PC-9 (cell line): ENCODE data around the gene RTN3. TPM values are rescaled to one million over a fixed set of nuclear protein-coding genes. Genes with fewer than 3 reads are reported as not detected.
A peak's percentile ranks its signal among the peaks of the same experiment; 100 is the strongest.

ENCODE experiments used
- BruUV-seq: library from RNA; stranded (reverse); fragments of 400-500 nt; replicated peaks from 2 replicates; lab custom pipeline; 2021; lab: Mats Ljungman, UMichigan
- CTCF ChIA-PET: fragments of 300-600 bp; sonication (Branson Sonifier 250); formaldehyde crosslinking; loops from one replicate; lab custom pipeline; 2022; ENCODE audit warnings: antibody characterized with exemption; lab: Charles Lee
- POLR2A ChIA-PET: fragments of 300-600 bp; sonication (Branson Sonifier 250); formaldehyde crosslinking; loops from one replicate; lab custom pipeline; 2022; ENCODE audit warnings: antibody characterized with exemption; ENCODE audit not compliant: unreplicated experiment; lab: Charles Lee
- DNase-seq, 2 experiments: peaks; one replicate each; pipeline versions ENCODE4 v3.0.0 to v3.0.0-alpha.2; 2015 to 2022; ENCODE audit warnings: mixed read lengths in 1 of 2
- H2AFZ ChIP-seq: fragments of 200-600 bp; sonication (generic); 2 replicates; pipeline ENCODE4 v1.8.1; 2017; ENCODE audit warnings: antibody characterized with exemption
- H3F3A ChIP-seq: fragments of 200-600 bp; sonication (generic); 2 replicates; pipeline ENCODE4 v1.8.1; 2017; ENCODE audit warnings: antibody characterized with exemption, mild to moderate bottlenecking, low read depth; ENCODE audit not compliant: insufficient read depth
- H3K27ac ChIP-seq: fragments of 200-600 bp; sonication (generic); 2 replicates; pipeline ENCODE4 v1.6.1; 2016; ENCODE audit warnings: mixed run types
- H3K27me3 ChIP-seq: fragments of 200-600 bp; sonication (generic); 2 replicates; pipeline ENCODE4 v1.6.1; 2016; ENCODE audit warnings: low read depth, mixed run types; ENCODE audit not compliant: insufficient read depth
- H3K36me3 ChIP-seq: fragments of 200-600 bp; sonication (generic); 2 replicates; pipeline ENCODE4 v1.6.1; 2016; ENCODE audit warnings: low read depth, mixed run types
- H3K4me1 ChIP-seq: fragments of 200-600 bp; sonication (generic); replicated peaks from 2 replicates; pipeline ENCODE4 v1.6.1; 2016; ENCODE audit warnings: mixed run types; ENCODE audit not compliant: insufficient read depth
- H3K4me2 ChIP-seq: fragments of 200-600 bp; sonication (generic); 2 replicates; pipeline ENCODE4 v1.6.1; 2017; ENCODE audit warnings: mixed run types
- H3K4me3 ChIP-seq: fragments of 200-600 bp; sonication (generic); 2 replicates; pipeline ENCODE4 v1.6.1; 2016; ENCODE audit warnings: mixed run types
- H3K79me2 ChIP-seq: fragments of 200-600 bp; sonication (generic); 2 replicates; pipeline ENCODE4 v1.6.1; 2017; ENCODE audit warnings: low read depth, mixed run types
- H3K9me2 ChIP-seq: fragments of 200-600 bp; sonication (generic); 2 replicates; pipeline ENCODE4 v1.8.1; 2017; ENCODE audit warnings: mild to moderate bottlenecking; ENCODE audit not compliant: insufficient read depth
- H3K9me3 ChIP-seq: fragments of 200-600 bp; sonication (generic); 2 replicates; pipeline ENCODE4 v1.8.1; 2016; ENCODE audit warnings: low read depth; ENCODE audit not compliant: insufficient read depth
- H4K20me1 ChIP-seq: fragments of 200-600 bp; sonication (generic); 2 replicates; pipeline ENCODE4 v1.8.1; 2017; ENCODE audit not compliant: insufficient read depth
- CTCF ChIP-seq: fragments of 200-600 bp; sonication (generic); conservative IDR thresholded peaks from 2 replicates; pipeline ENCODE4 v1.6.1; 2017; ENCODE audit warnings: mixed run types, antibody characterized with exemption, mild to moderate bottlenecking, moderate library complexity
- EZH2 ChIP-seq: fragments of 200-600 bp; sonication (generic); IDR thresholded peaks from 2 replicates; pipeline ENCODE4 v1.8.0; 2017; ENCODE audit warnings: antibody characterized with exemption, low read depth
- intact Hi-C: fragments of 100-400 bp; cut with micrococcal nuclease; formaldehyde crosslinking; loops from one replicate; pipeline ENCODE4 v1.10.0; 2022; ENCODE audit not compliant: unreplicated experiment
- total RNA-seq: library from RNA; stranded (reverse); gene quantifications from 2 replicates; pipeline ENCODE4 v1.2.3, GENCODE V29; 2021

RTN3 gene
- total RNA-seq, 1 experiment from 2014 or later: 279 TPM

- Histone ChIP-seq H3K4me1 (0 out of 2 replicates have a peak, but pooled peaks cover 3% of the 10 kb centered on the region), H3K4me2 (peak overlapping the region; percentile 8; the same call in 1 of the 2 replicates), H3K27me3 (no peaks in the 10 kb centered on the region), H3K9me3 (no peaks in the 10 kb centered on the region), H3K36me3 (no peaks in the 10 kb centered on the region), H3K79me2 (peaks cover 27% of the 10 kb centered on the region), H3K4me3 (no peak overlapping the region), H2AFZ (no peak overlapping the region), H3K9me2 (no peaks in the 10 kb centered on the region), H4K20me1 (peaks cover 7% of the 10 kb centered on the region), H3K27ac (peak overlapping the region; percentile 18; the same call in 1 of the 2 replicates), H3F3A (peaks cover 21% of the 10 kb centered on the region)
- intact Hi-C loops: loop anchor here (5.0 kb wide), 3 partner anchors 67 to 262 kb away; partner anchors contain the start of gene ATL3
- ChIA-PET POLR2A (interaction anchor here (0.6 to 0.7 kb wide), 2 partner anchors 10 to 40 kb away, joined by 5 to 6 read pairs; no protein-coding TSS in a partner anchor), CTCF (interaction anchor here (0.6 to 1.1 kb wide), 5 partner anchors 10 to 833 kb away, joined by 3 to 5 read pairs (median 4); partner anchors contain the start of gene ATL3)
- TF ChIP-seq CTCF (peak; percentile 99), EZH2 (no peak)
- no TSS peak for BruUV-seq
- DNase-seq: peak; percentile 67 to 73
These were observed 57.5 kb downstream of the RTN3 start for GRCh38 chr11:63738720-63739360.

GRCh38 chr11:63745304-63746170 is 64.2 kb downstream of the RTN3 start:
- peaks cover 36% of the 10 kb centered on the region for H4K20me1 ChIP-seq
- no peaks in the 10 kb centered on the region; the same call in 1 of the 2 replicates for H3F3A ChIP-seq
- no peaks in the 10 kb centered on the region for H3K27me3 ChIP-seq
- 0 out of 2 replicates have a peak, but pooled peaks cover 13% of the 10 kb centered on the region for H3K36me3 ChIP-seq
- BruUV-seq: no TSS peak
- no peak overlapping the region for H2AFZ ChIP-seq
- peak; percentile 55 for TF ChIP-seq CTCF
- TF ChIP-seq EZH2: no peak
- no peaks in the 10 kb centered on the region for H3K9me2 ChIP-seq
- no peak for DNase-seq
- intact Hi-C loops: loop anchor here (5.0 kb wide), 1 partner anchor 407 kb away; no protein-coding TSS in a partner anchor
- peaks cover 32% of the 10 kb centered on the region for H3K79me2 ChIP-seq
- H3K9me3 ChIP-seq: no peaks in the 10 kb centered on the region
- ChIA-PET POLR2A (no interaction called here), CTCF (no interaction called here)
- H3K27ac ChIP-seq: no peak overlapping the region
- no peaks in the 10 kb centered on the region for H3K4me1 ChIP-seq
- H3K4me3 ChIP-seq: no peak overlapping the region
- no peak overlapping the region for H3K4me2 ChIP-seq

- TF ChIP-seq EZH2: no peak
- TF ChIP-seq CTCF: no peak
- intact Hi-C loops: loop anchor here (5.0 kb wide), 1 partner anchor 405 kb away; no protein-coding TSS in a partner anchor
- ChIA-PET POLR2A (no interaction called here), CTCF (no interaction called here)
- peaks cover 42% of the 10 kb centered on the region for H4K20me1 ChIP-seq
- H3K9me2 ChIP-seq: no peaks in the 10 kb centered on the region
- BruUV-seq: no TSS peak
- H3K9me3 ChIP-seq: no peaks in the 10 kb centered on the region
- H3K79me2 ChIP-seq: peaks cover 24% of the 10 kb centered on the region
- H3K36me3 ChIP-seq: peaks cover 16% of the 10 kb centered on the region; the same call in 1 of the 2 replicates
- H2AFZ ChIP-seq: no peak overlapping the region
- H3K4me3 ChIP-seq: no peak overlapping the region
- H3K27me3 ChIP-seq: no peaks in the 10 kb centered on the region
- no peak for DNase-seq
- H3K27ac ChIP-seq: no peak overlapping the region
- no peaks in the 10 kb centered on the region; the same call in 1 of the 2 replicates for H3F3A ChIP-seq
- no peak overlapping the region for H3K4me2 ChIP-seq
- H3K4me1 ChIP-seq: no peaks in the 10 kb centered on the region
These were observed 65.7 kb downstream of the RTN3 start for GRCh38 chr11:63747011-63747410.
